Uterus (tissue), 2 donors: Measurements from ENCODE around the gene IRS1.

Source experiments
- POLR2A ChIP-seq, 2 donors: fragments of 450-650 bp; IDR thresholded peaks; one replicate each; pipeline ENCODE4 v1.6.1; 2016; ENCODE audit warnings: antibody characterized with exemption in 2 of 2, mild to moderate bottlenecking in 1 of 2, moderate library complexity in 1 of 2
- TF ChIP-seq, protein P1 (sequence below), 4 experiments: fragments of 200-600 bp in 2 of 4; fragments of 450-650 bp in 2 of 4; sonication (generic) in 2 of 4; IDR thresholded peaks; one replicate each; pipeline ENCODE4 v1.5.1; 2016 to 2019; ENCODE audit warnings: antibody characterized with exemption in 4 of 4, mild to moderate bottlenecking in 2 of 4, moderate library complexity in 1 of 4

DNA sequence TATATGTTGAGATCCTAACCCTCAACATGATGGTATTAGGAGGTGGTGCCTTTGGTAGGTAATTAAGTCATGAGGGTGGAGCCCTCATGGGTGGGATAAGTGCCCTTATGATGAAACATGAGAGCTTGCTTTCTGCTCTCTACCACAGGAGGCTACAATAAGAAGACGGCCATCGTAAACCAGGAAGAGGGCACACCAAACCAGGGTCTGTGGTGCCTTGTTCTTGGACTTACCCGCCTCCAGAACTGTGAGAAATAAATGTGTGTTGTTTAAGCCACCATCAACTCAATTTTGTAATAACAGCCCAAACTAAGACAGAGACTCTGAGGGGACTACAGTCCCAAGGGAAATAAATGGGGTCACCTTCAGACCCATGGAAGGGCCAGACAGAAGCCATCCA, 52.3 kb downstream of the IRS1 start:
- TF ChIP-seq, protein P1, sequence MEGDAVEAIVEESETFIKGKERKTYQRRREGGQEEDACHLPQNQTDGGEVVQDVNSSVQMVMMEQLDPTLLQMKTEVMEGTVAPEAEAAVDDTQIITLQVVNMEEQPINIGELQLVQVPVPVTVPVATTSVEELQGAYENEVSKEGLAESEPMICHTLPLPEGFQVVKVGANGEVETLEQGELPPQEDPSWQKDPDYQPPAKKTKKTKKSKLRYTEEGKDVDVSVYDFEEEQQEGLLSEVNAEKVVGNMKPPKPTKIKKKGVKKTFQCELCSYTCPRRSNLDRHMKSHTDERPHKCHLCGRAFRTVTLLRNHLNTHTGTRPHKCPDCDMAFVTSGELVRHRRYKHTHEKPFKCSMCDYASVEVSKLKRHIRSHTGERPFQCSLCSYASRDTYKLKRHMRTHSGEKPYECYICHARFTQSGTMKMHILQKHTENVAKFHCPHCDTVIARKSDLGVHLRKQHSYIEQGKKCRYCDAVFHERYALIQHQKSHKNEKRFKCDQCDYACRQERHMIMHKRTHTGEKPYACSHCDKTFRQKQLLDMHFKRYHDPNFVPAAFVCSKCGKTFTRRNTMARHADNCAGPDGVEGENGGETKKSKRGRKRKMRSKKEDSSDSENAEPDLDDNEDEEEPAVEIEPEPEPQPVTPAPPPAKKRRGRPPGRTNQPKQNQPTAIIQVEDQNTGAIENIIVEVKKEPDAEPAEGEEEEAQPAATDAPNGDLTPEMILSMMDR (IDR thresholded peaks at IDR 0.05) = no peak
- TF ChIP-seq POLR2A (IDR thresholded peaks at IDR 0.05) = no peak
